Cardiac fibroblast (primary cell): ENCODE data around the gene LTBP1.
A peak's percentile ranks its signal among the peaks of the same experiment; 100 is the strongest.

Source experiments
- DNase-seq, 2 donors: peaks; one replicate each; pipeline versions ENCODE4 v3.0.0 to v3.0.0-alpha.2; 2010; ENCODE audit warnings: low read depth in 2 of 2
- H3K4me3 ChIP-seq, 2 donors: replicated peaks in 1 of 2; 1 replicate in 1 of 2; 2 replicates in 1 of 2; pipeline ENCODE4 v1.5.1; 2011; ENCODE audit warnings: low read depth in 2 of 2, low read length in 2 of 2, mild to moderate bottlenecking in 2 of 2, moderate library complexity in 1 of 2
- CTCF ChIP-seq: IDR thresholded peaks from one replicate; pipeline ENCODE4 v1.5.1; 2011; ENCODE audit warnings: low read depth, mild to moderate bottlenecking, low read length, inconsistent platforms

LTBP1 gene

GRCh38 chr2:33287507-33288005, 340.8 kb downstream of the LTBP1 start:
- H3K4me3 ChIP-seq, result no peak overlapping the region
- DNase-seq, result no peak
- no peak for TF ChIP-seq CTCF

DNA sequence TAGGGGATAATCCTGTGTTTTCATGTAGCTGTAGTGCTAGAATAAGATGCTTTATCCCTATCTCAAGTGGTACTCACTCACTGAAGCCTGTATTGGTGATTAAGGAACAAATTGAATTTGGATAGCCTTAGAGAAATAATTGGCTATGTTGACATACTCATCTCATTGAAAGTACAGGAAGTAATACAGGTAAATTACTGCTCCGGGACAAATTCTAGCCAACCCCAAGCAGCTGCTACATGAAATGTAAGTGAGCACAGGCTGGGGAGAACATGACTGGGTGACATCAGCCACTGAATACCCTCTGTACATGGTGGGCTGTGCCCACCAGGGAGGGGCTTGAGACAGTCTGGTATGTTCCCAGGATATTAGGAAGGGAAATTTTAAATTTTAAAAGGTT, 341.3 kb downstream of the LTBP1 start:
- DNase-seq, result no peak
- H3K4me3 ChIP-seq, result no peak overlapping the region
- no peak for TF ChIP-seq CTCF

- DNase-seq, result no peak
- TF ChIP-seq CTCF, result no peak
- no peak overlapping the region for H3K4me3 ChIP-seq
These were observed 343.2 kb downstream of the LTBP1 start for GRCh38 chr2:33289961-33290360.

- TF ChIP-seq CTCF, result no peak
- DNase-seq, result peak; percentile 79
- peak overlapping the region; percentile 8 to 22 for H3K4me3 ChIP-seq
These were observed 344.7 kb downstream of the LTBP1 start for GRCh38 chr2:33291278-33292013.

- H3K4me3 ChIP-seq, result no peak overlapping the region
- no peak for TF ChIP-seq CTCF
These were observed 345.3 kb downstream of the LTBP1 start for GRCh38 chr2:33292063-33292462.

DNA sequence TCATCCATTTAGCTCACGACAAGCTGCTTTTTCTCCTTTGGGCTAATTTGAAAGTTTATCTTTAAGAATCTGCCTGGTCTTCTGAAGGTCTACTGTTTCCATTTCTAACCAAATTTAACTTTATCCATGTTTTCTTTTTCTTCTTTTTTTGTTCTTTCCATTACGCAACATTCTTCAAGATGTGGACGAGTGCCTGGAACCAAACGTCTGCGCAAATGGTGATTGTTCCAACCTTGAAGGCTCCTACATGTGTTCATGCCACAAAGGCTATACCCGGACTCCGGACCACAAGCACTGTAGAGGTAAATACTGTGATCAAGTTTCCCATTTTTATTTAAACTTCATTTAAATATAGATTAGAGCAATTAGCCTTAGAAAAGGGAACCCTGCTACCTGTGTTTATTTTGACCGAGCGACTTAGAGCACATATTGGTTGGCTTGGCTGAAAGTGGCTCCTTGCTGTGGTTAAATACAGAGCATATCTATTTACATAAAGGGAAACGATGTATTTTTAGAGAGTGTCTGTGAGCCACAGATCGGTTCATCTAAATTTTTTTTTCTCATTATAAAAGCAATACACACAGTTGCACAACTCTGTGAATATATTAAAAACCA, 346.3 kb downstream of the LTBP1 start:
- TF ChIP-seq CTCF, result no peak
- H3K4me3 ChIP-seq, result no peak overlapping the region
- peak; percentile 18 to 42 for DNase-seq

More at GRCh38 chr2:33292063-33292462, 345.3 kb downstream of the LTBP1 start:
- no peak for DNase-seq
